ENCODE measurements around the gene PKNOX2. TPM values are rescaled to one million over a fixed set of nuclear protein-coding genes. Genes with fewer than 3 reads are reported as not detected.

The PKNOX2 gene
- total and polyA plus RNA-seq, 10 donors = 0.80 to 8.9 (median 3.5) TPM

DNA sequence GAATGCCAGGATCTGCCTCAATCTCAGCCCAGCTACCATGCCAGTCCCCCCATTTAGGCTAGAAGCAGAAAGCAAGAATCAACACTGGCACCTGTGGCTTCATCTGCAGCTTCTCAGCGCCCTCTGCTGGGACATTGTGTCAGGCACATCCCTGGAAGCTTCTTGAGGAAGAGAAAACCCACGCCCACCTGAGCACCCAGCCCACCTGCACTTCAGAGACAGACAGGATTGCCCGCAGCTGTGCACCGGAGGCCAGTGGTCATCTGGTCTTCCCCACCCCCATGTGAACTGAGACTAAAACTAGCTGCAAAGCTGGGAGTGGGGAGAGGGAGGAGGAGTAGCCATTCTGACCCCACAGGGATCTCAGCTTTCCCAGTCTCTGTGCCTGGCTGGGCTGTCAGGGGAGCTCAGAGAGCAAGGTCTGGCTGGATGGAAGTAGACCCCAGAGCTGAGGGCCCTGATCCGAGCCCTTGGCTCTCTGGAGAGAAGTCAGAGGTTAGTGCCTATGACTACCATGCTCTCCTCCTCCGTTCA, 264.7 kb downstream of the PKNOX2 start:
- Histone ChIP-seq H3K27me3 (replicated peaks in 1 of 7) (peaks cover 0 to 17% (median 0%) of the 10 kb centered on the region in 7 donors), H3K4me3 (no peak overlapping the region), H3K27ac (no peak overlapping the region), H3K36me3 (no peaks in the 10 kb centered on the region), H3K4me1 (no peaks in the 10 kb centered on the region), H3K9me3 (no peaks in the 10 kb centered on the region)
- TF ChIP-seq POLR2AphosphoS5 (IDR thresholded peaks at IDR 0.05) (no peak), POLR2A (IDR thresholded peaks at IDR 0.05) (no peak)
- TF ChIP-seq, protein P1, sequence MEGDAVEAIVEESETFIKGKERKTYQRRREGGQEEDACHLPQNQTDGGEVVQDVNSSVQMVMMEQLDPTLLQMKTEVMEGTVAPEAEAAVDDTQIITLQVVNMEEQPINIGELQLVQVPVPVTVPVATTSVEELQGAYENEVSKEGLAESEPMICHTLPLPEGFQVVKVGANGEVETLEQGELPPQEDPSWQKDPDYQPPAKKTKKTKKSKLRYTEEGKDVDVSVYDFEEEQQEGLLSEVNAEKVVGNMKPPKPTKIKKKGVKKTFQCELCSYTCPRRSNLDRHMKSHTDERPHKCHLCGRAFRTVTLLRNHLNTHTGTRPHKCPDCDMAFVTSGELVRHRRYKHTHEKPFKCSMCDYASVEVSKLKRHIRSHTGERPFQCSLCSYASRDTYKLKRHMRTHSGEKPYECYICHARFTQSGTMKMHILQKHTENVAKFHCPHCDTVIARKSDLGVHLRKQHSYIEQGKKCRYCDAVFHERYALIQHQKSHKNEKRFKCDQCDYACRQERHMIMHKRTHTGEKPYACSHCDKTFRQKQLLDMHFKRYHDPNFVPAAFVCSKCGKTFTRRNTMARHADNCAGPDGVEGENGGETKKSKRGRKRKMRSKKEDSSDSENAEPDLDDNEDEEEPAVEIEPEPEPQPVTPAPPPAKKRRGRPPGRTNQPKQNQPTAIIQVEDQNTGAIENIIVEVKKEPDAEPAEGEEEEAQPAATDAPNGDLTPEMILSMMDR (IDR thresholded peaks at IDR 0.05 in 8 of 11, conservative IDR thresholded peaks at IDR 0.05 in 3 of 11) = peak in 7 of 11 experiments; percentile 29 to 53 (median 44)
- 28 to 39% (median 32%) methylated on average over 6 of the region's 6 CpGs for WGBS, 5 donors
- DNase-seq = no peak
- intact Hi-C loops (cut with DNase I; ENCODE audit: low total_unique reads) = no loop called here

DNA sequence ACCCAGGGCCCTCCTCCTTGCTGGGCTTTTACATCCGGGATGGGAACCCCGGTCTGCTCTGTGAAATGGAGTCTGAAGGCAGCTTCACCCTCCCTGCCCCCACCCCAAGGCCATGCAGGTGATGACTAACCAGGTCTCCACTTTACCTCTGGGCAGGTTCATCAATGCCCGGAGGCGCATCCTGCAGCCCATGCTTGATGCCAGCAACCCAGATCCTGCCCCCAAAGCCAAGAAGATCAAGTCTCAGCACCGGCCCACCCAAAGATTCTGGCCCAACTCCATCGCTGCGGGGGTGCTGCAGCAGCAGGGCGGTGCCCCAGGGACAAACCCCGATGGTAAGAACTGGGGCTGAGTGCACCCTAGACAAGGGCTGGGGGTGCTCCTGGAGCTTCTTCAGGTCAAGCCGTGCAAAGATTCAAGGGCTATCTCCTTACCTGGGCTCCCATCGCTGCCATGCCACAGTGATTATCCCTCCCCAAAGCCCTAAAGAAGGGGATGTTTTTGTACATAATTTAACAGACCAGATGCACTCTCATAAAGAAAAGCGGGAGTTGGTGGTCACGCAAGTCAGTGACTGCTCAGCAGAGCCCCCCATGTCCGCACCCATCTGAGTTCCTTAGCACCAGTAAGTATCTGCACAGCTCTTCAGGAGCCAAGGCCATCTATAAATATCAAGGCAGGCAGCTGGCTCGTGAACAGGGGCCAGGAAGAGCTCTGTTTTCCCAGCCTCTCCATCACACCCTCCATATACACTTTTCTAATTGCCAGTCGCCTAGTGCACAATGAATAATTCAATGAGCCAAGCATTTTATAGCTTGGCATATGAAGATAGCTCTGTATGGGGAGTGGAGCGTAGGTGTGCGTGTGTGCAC, 265.5 kb downstream of the PKNOX2 start:
- Histone ChIP-seq H3K4me1 (no peaks in the 10 kb centered on the region), H3K27me3 (replicated peaks in 1 of 7) (peaks cover 0 to 12% (median 0%) of the 10 kb centered on the region in 7 donors), H3K36me3 (no peaks in the 10 kb centered on the region), H3K4me3 (no peak overlapping the region), H3K9me3 (no peaks in the 10 kb centered on the region), H3K27ac (no peak overlapping the region)
- intact Hi-C loops (cut with DNase I; ENCODE audit: low total_unique reads) = no loop called here
- 82 to 91% (median 85%) methylated on average over 15 to 18 of the region's 18 CpGs for WGBS, 5 donors
- TF ChIP-seq POLR2AphosphoS5 (IDR thresholded peaks at IDR 0.05) (no peak), POLR2A (IDR thresholded peaks at IDR 0.05) (no peak)
- TF ChIP-seq, protein P1 (IDR thresholded peaks at IDR 0.05 in 8 of 11, conservative IDR thresholded peaks at IDR 0.05 in 3 of 11) = no peak
- DNase-seq = no peak

DNA sequence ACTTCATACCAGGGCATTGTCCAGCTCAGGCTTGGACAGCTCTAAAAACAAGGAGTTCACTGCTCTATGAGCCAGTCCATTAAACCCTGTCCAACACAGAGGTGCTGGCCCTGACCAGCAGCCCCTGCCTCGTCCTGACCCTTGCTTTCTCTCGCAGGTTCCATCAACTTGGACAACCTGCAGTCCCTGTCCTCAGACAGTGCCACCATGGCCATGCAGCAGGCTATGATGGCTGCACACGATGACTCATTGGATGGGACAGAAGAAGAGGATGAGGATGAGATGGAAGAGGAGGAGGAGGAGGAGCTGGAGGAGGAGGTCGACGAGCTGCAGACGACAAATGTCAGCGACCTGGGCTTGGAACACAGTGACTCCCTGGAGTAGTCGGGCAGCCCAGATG, 266.5 kb downstream of the PKNOX2 start:
- Histone ChIP-seq H3K4me1 (no peaks in the 10 kb centered on the region), H3K36me3 (no peaks in the 10 kb centered on the region), H3K9me3 (no peaks in the 10 kb centered on the region), H3K27me3 (replicated peaks in 1 of 7) (peaks cover 0 to 9% (median 0%) of the 10 kb centered on the region in 7 donors), H3K27ac (no peak overlapping the region), H3K4me3 (no peak overlapping the region)
- WGBS, 5 donors = 78 to 88% (median 84%) methylated on average over 8 of the region's 8 CpGs
- intact Hi-C loops (cut with DNase I; ENCODE audit: low total_unique reads) = no loop called here
- TF ChIP-seq, protein P1 (IDR thresholded peaks at IDR 0.05 in 8 of 11, conservative IDR thresholded peaks at IDR 0.05 in 3 of 11) = no peak
- TF ChIP-seq POLR2A (IDR thresholded peaks at IDR 0.05) (no peak), POLR2AphosphoS5 (IDR thresholded peaks at IDR 0.05) (no peak)
- no peak for DNase-seq

DNA sequence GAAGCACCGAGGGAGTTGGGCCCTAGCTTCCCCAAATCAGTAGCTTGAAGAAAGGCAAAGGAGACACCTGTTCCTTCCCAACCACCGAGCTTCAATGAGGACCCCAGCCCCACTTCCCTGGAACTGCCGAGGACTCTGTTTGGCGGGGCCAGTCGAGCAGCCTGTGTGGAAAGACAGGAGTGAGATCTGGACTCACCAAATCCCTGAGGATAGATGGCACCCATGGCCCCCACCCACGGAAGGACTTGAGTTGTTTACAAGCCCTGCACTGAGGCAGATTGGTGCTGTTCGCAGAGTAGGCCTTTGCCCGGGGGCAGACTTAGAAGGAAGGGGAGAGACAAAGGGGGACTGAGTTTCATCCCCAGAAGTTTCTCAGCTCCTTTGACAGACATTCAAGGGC, 266.9 kb downstream of the PKNOX2 start:
- Histone ChIP-seq H3K27ac (no peak overlapping the region), H3K27me3 (replicated peaks in 1 of 7) (peaks cover 0 to 12% (median 0%) of the 10 kb centered on the region in 7 donors), H3K4me1 (no peaks in the 10 kb centered on the region), H3K9me3 (no peaks in the 10 kb centered on the region), H3K4me3 (no peak overlapping the region), H3K36me3 (no peaks in the 10 kb centered on the region)
- no peak for DNase-seq
- intact Hi-C loops (cut with DNase I; ENCODE audit: low total_unique reads) = no loop called here
- TF ChIP-seq, protein P1 (IDR thresholded peaks at IDR 0.05 in 8 of 11, conservative IDR thresholded peaks at IDR 0.05 in 3 of 11) = no peak
- no peak for TF ChIP-seq POLR2A (IDR thresholded peaks at IDR 0.05)
- no peak for TF ChIP-seq POLR2AphosphoS5 (IDR thresholded peaks at IDR 0.05)
- 75 to 90% (median 81%) methylated on average over 8 of the region's 8 CpGs for WGBS, 5 donors
